ENCODE results near the gene PRKG1.

DNA sequence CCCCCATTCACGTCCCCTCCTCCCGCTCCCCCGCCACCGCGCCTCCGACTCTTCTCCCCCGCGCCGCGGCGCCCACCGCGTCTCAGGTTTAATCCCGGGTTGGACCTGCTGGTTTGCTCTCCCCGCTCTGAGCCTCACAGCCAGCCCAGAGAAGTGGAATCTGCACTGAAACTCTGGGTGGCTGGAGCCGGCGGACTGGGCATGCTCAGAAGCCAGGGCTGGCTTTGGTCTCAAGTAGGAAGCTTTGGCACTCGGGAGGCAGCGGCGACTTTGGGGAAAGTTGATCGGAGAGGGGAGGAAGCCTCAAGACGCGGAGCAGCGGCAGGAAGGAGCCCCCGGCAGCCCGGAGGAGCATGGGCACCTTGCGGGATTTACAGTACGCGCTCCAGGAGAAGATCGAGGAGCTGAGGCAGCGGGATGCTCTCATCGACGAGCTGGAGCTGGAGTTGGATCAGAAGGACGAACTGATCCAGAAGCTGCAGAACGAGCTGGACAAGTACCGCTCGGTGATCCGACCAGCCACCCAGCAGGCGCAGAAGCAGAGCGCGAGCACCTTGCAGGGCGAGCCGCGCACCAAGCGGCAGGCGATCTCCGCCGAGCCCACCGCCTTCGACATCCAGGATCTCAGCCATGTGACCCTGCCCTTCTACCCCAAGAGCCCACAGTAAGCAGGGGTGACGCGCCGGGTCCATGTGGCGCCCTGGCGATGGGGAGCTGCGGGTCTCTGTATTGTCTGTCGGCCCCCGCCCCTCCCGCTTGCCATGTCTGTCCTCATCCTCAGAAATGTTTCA, at the start of gene PRKG1:
- TF ChIP-seq POLR2AphosphoS5 (IDR thresholded peaks at IDR 0.05; ENCODE audit: low read depth, low read length) (no peak), TAF1 (IDR thresholded peaks at IDR 0.05; ENCODE audit: borderline replicate concordance, low read depth, low read length) (no peak)
